PC-9 (cell line): Measurements from ENCODE around the gene RALGPS1. TPM values are rescaled to one million over a fixed set of nuclear protein-coding genes. Genes with fewer than 3 reads are reported as not detected.

Source experiments
- BruUV-seq: library from RNA; stranded (reverse); fragments of 400-500 nt; replicated peaks from 2 replicates; lab custom pipeline; 2021; lab: Mats Ljungman, UMichigan
- CTCF ChIA-PET: fragments of 300-600 bp; sonication (Branson Sonifier 250); formaldehyde crosslinking; loops from one replicate; lab custom pipeline; 2022; ENCODE audit warnings: antibody characterized with exemption; lab: Charles Lee
- POLR2A ChIA-PET: fragments of 300-600 bp; sonication (Branson Sonifier 250); formaldehyde crosslinking; loops from one replicate; lab custom pipeline; 2022; ENCODE audit warnings: antibody characterized with exemption; ENCODE audit not compliant: unreplicated experiment; lab: Charles Lee
- DNase-seq, 2 experiments: peaks; one replicate each; pipeline versions ENCODE4 v3.0.0 to v3.0.0-alpha.2; 2015 to 2022; ENCODE audit warnings: mixed read lengths in 1 of 2
- H2AFZ ChIP-seq: fragments of 200-600 bp; sonication (generic); 2 replicates; pipeline ENCODE4 v1.8.1; 2017; ENCODE audit warnings: antibody characterized with exemption
- H3F3A ChIP-seq: fragments of 200-600 bp; sonication (generic); 2 replicates; pipeline ENCODE4 v1.8.1; 2017; ENCODE audit warnings: antibody characterized with exemption, mild to moderate bottlenecking, low read depth; ENCODE audit not compliant: insufficient read depth
- H3K27ac ChIP-seq: fragments of 200-600 bp; sonication (generic); 2 replicates; pipeline ENCODE4 v1.6.1; 2016; ENCODE audit warnings: mixed run types
- H3K27me3 ChIP-seq: fragments of 200-600 bp; sonication (generic); 2 replicates; pipeline ENCODE4 v1.6.1; 2016; ENCODE audit warnings: low read depth, mixed run types; ENCODE audit not compliant: insufficient read depth
- H3K36me3 ChIP-seq: fragments of 200-600 bp; sonication (generic); 2 replicates; pipeline ENCODE4 v1.6.1; 2016; ENCODE audit warnings: low read depth, mixed run types
- H3K4me1 ChIP-seq: fragments of 200-600 bp; sonication (generic); replicated peaks from 2 replicates; pipeline ENCODE4 v1.6.1; 2016; ENCODE audit warnings: mixed run types; ENCODE audit not compliant: insufficient read depth
- H3K4me2 ChIP-seq: fragments of 200-600 bp; sonication (generic); 2 replicates; pipeline ENCODE4 v1.6.1; 2017; ENCODE audit warnings: mixed run types
- H3K4me3 ChIP-seq: fragments of 200-600 bp; sonication (generic); 2 replicates; pipeline ENCODE4 v1.6.1; 2016; ENCODE audit warnings: mixed run types
- H3K79me2 ChIP-seq: fragments of 200-600 bp; sonication (generic); 2 replicates; pipeline ENCODE4 v1.6.1; 2017; ENCODE audit warnings: low read depth, mixed run types
- H3K9me2 ChIP-seq: fragments of 200-600 bp; sonication (generic); 2 replicates; pipeline ENCODE4 v1.8.1; 2017; ENCODE audit warnings: mild to moderate bottlenecking; ENCODE audit not compliant: insufficient read depth
- H3K9me3 ChIP-seq: fragments of 200-600 bp; sonication (generic); 2 replicates; pipeline ENCODE4 v1.8.1; 2016; ENCODE audit warnings: low read depth; ENCODE audit not compliant: insufficient read depth
- H4K20me1 ChIP-seq: fragments of 200-600 bp; sonication (generic); 2 replicates; pipeline ENCODE4 v1.8.1; 2017; ENCODE audit not compliant: insufficient read depth
- CTCF ChIP-seq: fragments of 200-600 bp; sonication (generic); conservative IDR thresholded peaks from 2 replicates; pipeline ENCODE4 v1.6.1; 2017; ENCODE audit warnings: mixed run types, antibody characterized with exemption, mild to moderate bottlenecking, moderate library complexity
- EZH2 ChIP-seq: fragments of 200-600 bp; sonication (generic); IDR thresholded peaks from 2 replicates; pipeline ENCODE4 v1.8.0; 2017; ENCODE audit warnings: antibody characterized with exemption, low read depth
- intact Hi-C: fragments of 100-400 bp; cut with micrococcal nuclease; formaldehyde crosslinking; loops from one replicate; pipeline ENCODE4 v1.10.0; 2022; ENCODE audit not compliant: unreplicated experiment
- total RNA-seq: library from RNA; stranded (reverse); gene quantifications from 2 replicates; pipeline ENCODE4 v1.2.3, GENCODE V29; 2021

The RALGPS1 gene
- total RNA-seq, 1 experiment from 2014 or later, result 23.3 TPM

GRCh38 chr9:127167560-127168326, 253.2 kb downstream of the RALGPS1 start:
- H3F3A ChIP-seq, result no peaks in the 10 kb centered on the region
- no peaks in the 10 kb centered on the region for H3K9me3 ChIP-seq
- intact Hi-C loops, result loop anchor here (1.0 kb wide), 1 partner anchor 20 kb away; no protein-coding TSS in a partner anchor
- no peaks in the 10 kb centered on the region for H3K27me3 ChIP-seq
- TF ChIP-seq CTCF (no peak), EZH2 (no peak)
- no peak overlapping the region for H2AFZ ChIP-seq
- H3K4me1 ChIP-seq, result no peaks in the 10 kb centered on the region; the same call in 1 of the 2 replicates
- H3K9me2 ChIP-seq, result no peaks in the 10 kb centered on the region
- no peak for DNase-seq
- no peaks in the 10 kb centered on the region for H3K79me2 ChIP-seq
- no peak overlapping the region for H3K27ac ChIP-seq
- CTCF ChIA-PET, result no interaction called here
- H4K20me1 ChIP-seq, result no peaks in the 10 kb centered on the region
- POLR2A ChIA-PET, result no interaction called here
- H3K36me3 ChIP-seq, result no peaks in the 10 kb centered on the region
- H3K4me3 ChIP-seq, result no peak overlapping the region
- H3K4me2 ChIP-seq, result no peak overlapping the region
- no TSS peak for BruUV-seq

- DNase-seq, result no peak
- Histone ChIP-seq H3K79me2 (no peaks in the 10 kb centered on the region), H4K20me1 (no peaks in the 10 kb centered on the region), H3K4me3 (no peak overlapping the region), H3K27ac (no peak overlapping the region), H3K4me1 (no peaks in the 10 kb centered on the region; the same call in 1 of the 2 replicates), H3K36me3 (no peaks in the 10 kb centered on the region), H3K4me2 (no peak overlapping the region), H3F3A (no peaks in the 10 kb centered on the region), H3K27me3 (no peaks in the 10 kb centered on the region), H2AFZ (no peak overlapping the region), H3K9me2 (no peaks in the 10 kb centered on the region), H3K9me3 (no peaks in the 10 kb centered on the region)
- BruUV-seq, result no TSS peak
- no peak for TF ChIP-seq CTCF
- TF ChIP-seq EZH2, result no peak
- POLR2A ChIA-PET, result no interaction called here
- CTCF ChIA-PET, result interaction anchor here (0.6 kb wide), 1 partner anchor 224 kb away, joined by 4 read pairs; no protein-coding TSS in a partner anchor
- intact Hi-C loops, result no loop called here
Measured at GRCh38 chr9:127168756-127169574, 254.4 kb downstream of the RALGPS1 start.

- no TSS peak for BruUV-seq
Measured at GRCh38 chr9:127169575-127169883, 254.9 kb downstream of the RALGPS1 start.

More at GRCh38 chr9:127169575-127169883, 254.9 kb downstream of the RALGPS1 start:
- intact Hi-C loops, result no loop called here
- no peaks in the 10 kb centered on the region for H3K36me3 ChIP-seq
- TF ChIP-seq CTCF, result no peak
- TF ChIP-seq EZH2, result no peak
- H3K9me3 ChIP-seq, result no peaks in the 10 kb centered on the region
- H3K27ac ChIP-seq, result no peak overlapping the region
- H3K27me3 ChIP-seq, result no peaks in the 10 kb centered on the region
- H3K4me2 ChIP-seq, result no peak overlapping the region
- H3K4me1 ChIP-seq, result no peaks in the 10 kb centered on the region; the same call in 1 of the 2 replicates
- no peaks in the 10 kb centered on the region for H3K9me2 ChIP-seq
- DNase-seq, result no peak
- ChIA-PET CTCF (no interaction called here), POLR2A (interaction anchor here (0.7 kb wide), 1 partner anchor 10 kb away, joined by 7 read pairs; no protein-coding TSS in a partner anchor)
- no peaks in the 10 kb centered on the region for H3K79me2 ChIP-seq
- H2AFZ ChIP-seq, result no peak overlapping the region
- H4K20me1 ChIP-seq, result no peaks in the 10 kb centered on the region
- H3F3A ChIP-seq, result no peaks in the 10 kb centered on the region
- no peak overlapping the region for H3K4me3 ChIP-seq
